ENCODE measurements around the gene SLC40A1.

The SLC40A1 gene

DNA sequence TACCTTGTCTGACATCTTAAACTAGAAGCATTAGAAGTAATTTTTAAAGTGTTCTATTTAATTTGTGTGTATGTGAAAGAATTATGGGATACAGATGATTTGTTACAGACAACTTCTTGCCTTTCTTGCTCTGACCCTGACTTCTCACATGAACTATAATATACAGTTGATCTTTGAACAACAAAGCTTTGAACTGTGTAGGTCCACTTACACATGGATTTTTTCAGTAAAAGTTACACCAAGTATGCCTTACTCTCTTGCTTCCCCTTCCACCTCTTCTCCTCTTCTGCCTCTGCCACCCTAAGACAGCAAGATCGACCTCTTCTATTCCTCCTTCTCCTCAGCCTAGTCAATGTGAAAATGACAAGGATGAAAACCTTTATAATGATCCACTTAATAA, 42.2 kb downstream of the SLC40A1 start:
- no peak for DNase-seq (ENCODE audit: low read depth in 2 of 2)

DNA sequence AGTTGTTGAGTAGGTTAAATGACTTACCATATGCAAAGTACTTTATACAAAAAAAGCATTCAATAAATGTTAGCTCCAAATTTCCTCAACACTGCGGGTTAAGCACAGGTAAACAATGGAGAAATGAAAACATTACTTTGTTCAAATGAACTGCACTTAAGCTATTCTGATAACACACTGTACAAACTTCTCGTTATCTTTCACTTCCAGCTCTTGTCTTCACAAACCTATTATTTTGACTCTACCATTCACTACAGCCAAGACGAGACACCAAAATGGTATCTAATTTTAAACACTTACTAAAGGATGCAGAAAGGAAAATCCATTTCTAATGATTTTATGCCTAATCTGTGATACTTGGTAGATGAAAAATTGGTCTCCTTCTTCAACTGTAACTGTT, 43.8 kb downstream of the SLC40A1 start:
- DNase-seq (ENCODE audit: low read depth in 2 of 2), result no peak

DNA sequence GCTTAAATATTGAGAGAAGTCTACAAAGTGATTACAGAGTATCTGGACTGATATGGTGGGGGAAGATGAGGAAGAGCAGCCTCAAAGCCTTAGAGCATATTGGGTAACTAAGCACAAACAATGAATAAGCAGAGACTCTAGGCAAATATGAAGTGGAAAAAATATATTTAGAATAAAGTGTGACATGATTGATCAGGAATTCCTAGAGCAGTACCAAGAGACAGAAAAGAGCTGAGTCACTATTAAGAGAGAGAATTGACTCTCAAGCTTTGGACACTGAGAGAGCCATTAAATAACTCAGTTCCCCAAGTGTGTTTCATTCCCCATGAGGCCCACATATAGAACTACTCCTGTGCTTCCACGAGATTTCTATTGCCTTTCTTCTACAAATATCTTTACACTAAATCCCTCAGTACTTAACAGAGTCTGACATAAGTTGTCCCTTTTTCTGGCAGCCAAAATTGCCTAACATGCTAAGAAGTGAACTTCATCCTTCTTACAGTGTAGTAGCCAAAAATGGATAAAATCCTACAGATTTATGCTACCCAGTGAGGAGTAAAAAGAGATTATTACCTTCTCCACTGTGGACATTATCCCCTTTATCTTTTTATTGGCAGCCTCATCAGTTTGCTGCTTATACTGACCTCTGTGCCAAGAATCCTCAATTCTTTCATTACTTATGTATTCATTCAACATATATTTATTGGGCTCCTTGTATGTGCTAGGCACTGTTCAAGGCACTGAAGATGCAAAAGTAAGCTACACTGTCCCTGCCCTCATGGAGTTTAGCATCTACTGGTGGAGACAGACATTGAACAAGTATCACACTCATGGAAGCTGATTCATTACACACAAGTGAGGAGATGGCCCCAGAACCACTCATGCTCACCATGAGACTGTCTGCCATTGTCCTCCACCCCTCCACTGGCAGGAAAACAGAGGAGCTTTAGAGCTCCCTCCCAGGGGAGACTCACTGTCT, 45.4 kb downstream of the SLC40A1 start:
- DNase-seq (ENCODE audit: low read depth in 2 of 2), result no peak

DNA sequence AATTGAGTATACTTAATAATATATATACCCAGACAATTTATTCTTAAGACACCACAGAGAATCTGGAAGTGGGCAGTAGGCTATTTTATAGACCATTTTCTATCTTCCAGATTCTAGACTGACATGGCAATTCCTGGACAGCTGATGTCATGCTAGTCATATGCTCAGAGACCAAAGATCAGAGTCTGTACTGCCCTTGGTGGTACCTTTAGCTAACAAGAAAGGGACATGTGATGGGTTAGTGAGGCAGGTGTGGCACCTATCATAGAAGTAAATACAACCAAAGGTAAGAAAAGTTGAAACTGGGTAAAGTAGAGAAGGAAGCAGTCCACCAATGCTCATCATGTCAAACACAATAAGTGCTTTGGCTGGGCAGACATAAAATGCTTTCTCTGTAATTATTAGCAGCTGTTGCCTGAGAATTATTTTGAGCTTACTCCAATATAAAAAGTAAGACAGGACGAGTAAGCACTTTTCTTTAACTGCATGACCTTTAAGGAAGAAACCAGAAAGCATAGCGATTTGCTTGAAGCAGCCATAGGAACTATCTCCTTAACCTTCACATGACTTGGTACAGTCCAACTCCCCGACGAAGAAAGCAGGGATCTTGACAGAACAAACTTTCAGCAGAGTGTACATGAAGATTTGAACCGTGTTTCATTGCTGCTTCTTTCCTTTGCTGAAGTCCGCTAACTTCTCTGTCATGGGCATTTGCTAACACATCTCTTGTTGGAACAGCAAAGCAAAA, 47.1 kb downstream of the SLC40A1 start:
- DNase-seq (ENCODE audit: low read depth in 2 of 2), result no peak

DNA sequence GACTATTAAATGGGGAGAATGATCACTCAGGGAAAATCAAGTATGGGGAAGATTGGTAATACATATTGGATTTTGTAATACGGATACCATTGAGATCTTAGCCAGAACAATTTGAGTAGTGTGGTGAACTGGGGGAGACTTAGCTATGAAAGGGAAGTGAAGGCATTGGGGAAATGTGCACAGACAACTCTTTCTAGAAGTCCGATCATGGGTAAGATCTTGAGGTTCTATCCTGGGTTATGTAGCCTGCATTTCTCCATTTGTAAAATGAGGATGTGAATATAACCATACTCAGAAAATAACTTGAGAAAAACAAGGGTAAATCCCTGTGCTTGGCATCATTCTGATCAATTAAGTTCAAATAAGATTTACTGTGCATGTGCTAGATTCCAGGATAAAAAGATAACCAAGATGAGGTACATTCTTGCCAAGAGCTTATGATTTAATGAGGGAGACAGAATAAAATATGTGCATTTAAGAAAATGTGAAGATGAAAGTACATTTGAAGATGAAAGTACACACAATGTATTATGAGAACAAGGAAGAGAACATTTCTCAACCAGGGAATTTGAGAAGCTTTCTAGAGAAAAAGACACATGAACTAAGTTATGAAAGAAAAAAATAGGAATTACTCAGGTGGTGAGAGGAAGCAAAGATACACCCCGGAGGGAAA, 49.5 kb downstream of the SLC40A1 start:
- no peak for DNase-seq (ENCODE audit: low read depth in 2 of 2)

DNA sequence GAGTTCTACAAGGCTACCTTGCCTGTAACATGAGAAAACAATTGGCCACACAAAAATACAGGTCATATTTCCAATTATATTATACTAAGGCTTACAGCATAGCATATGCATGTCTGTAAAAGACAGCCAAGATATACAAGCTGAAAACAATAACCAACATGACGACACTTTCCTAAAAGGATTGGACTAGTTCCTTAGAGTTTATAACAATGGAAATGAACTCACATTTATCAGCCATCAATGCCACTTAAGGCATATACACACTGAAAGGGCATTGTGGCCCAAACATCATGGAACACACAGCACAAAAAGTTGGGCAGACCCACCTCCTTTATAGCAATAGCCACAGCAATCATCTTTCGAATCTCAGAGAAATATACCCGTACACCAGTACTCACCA, 52.0 kb downstream of the SLC40A1 start:
- DNase-seq (ENCODE audit: low read depth in 2 of 2), result no peak

DNA sequence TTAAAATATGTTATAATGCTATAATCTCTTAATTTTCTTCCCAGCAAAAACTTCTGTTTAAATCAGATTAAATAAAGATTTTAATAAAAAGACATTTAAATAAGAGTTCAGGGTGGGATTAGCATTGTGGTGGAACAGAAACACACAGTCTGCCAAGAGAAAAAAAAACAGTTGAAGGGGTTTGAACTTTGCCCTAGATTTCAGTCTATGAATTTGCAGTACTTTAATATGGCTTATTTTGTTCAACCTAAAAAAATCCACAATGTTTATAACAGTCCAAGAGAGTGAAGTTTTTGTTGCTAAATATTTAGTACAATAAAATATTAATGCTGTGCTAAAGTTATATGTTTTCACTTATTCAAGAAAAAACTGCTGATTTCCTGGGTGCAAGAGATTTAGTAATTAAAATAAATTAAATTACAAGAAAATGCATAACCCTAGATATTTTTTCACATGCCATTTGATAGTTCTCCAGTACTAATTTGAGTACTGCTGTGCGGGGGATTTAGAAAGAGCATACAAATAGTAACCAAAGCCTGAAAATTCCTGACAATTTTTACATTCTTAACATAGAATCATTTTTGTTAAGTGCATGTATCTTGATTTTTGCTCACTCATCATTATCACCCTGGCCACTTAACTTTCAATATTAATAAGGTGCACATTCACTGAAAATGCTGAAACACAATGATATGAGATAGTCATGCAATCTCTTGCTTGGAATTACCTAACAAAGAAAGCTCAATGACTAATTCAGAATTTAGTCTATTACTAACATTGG, 52.6 kb downstream of the SLC40A1 start:
- no peak for DNase-seq (ENCODE audit: low read depth in 2 of 2)

DNA sequence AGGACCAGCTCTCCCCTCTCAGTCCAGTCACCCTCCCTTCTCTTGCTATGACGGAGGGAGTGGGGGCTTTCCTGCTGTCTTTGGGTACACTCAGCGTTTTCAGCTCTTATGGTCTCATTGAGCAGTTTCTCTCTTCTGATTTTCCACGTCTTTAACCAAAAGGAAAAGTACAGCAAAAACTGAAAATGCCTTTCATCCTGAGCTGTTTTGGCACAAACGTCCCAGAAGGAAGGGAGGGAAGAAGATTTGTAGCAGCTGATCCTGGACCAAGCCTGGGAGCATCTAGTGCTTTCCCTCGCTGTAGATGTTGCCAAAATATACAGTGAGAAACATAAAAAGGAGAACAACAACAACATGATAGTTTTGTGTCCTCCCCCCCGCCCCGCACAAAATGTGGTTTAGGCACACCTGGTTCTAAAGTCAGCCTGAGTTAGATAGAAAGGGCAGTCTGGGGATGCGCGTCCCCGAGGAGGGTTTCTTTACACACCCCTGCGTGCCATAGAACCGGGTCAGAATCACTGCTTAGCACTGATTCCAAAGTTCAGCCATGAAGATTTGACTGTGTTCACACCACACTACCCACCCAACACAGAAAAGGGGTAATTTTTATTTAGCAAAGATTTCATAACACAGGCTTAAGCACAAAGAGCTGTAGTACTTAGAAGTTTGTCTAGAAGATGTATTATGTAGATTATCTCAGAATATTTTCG, 53.4 kb downstream of the SLC40A1 start:
- DNase-seq (ENCODE audit: low read depth in 2 of 2), result no peak

DNA sequence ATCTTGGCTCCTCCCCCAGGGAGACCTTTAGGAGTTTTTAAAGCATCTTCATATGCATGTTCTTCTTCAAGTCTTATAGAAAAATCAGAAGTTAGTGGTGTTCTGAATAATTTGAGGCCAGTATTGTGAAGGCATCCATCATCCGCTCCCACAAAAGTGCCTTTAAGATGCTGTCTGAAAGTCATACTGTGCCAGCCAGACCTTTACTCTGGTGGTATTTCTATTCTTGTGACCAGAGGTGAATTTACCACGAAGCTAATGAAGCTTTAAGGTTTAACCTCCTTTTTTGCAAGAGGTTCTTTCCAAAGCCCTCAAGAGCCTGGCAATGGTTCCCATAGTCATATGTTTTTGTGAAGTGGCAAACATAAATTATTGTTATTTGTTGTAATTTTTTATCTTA, 54.3 kb downstream of the SLC40A1 start:
- no peak for DNase-seq (ENCODE audit: low read depth in 2 of 2)

DNA sequence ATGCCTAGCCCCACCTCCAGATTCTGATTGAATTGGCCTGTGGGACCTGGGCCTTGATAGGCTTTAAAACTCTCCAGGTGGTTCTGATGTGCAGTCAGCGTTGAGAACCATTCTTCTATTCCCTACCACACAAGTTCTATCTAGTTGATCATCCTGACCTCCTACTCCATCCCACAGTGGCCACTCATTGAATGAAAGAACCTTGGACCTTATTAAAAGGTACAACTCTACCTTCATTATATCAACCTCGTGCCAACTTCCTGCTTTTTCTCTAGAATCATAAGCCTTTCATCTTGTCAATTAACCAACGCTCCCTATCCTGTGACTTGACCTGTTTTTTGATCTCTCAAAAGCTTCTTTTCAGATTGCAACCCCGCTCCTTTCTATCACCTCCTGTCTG, 55.8 kb downstream of the SLC40A1 start:
- DNase-seq (ENCODE audit: low read depth in 2 of 2), result no peak

DNA sequence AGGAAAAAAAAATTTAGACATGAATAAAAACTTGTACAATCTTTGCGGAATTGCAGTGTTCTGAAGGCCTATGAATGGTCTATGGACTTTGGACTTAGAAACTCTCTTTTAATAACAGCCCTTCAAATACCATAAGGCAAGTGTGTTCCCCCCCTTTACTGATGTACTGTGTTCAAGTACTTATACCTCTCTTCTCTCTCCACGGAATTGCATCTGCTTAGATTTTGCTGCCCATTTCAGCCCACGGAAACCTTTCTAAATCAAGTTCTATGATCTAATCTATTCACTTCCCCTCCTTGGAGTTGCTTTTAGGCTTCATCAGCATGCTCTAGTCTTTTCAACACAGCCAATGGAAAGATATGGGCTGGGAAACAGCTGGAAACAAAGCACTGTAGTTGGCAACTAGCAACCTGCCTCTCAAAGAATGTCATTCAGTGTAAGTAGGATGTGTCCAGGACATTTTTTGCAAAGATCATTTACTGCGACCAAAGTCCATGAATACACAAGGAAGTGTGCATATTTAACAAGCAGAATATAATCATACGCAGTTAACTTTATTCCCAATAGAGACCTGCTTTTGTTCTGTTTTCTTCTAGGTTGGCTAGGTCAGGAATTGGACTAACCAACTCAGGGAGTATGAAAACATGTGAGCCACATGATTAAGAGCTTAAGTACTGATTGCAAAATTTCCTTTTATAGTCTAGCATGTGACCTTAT, 58.0 kb downstream of the SLC40A1 start:
- DNase-seq (ENCODE audit: low read depth in 2 of 2), result no peak

DNA sequence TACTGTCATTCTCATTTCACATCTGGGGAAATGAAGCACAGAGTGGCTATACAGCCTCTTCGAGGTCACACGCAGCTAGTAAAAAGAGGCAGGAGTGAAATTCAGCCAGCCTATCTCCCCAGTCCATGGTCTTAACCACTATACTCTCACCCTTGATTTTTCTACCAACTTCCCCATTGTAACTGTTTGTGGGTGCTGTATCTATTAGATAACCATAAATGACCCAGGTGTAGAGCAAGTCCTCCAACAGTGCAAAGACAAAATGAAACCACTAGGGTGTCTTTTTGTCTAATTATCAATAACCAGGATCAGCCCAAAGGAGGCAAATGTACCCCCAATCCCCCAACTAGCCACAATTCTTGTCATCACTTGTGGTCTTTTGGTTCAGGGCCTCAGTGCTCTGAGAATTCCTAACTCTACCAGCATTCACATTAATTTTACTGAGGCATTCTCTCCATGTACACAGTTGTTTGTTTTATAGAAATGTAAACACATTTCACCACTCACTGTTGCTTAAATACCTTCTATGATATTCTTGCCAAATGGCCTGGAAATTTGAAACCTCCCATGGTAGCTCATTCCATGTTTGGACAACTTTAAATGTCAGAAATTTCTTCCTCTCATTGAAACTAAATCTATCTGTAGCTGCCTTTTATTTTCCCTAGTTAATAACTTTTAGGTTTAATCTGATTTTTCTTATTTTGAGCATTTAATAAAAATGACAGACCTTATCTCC, 58.7 kb downstream of the SLC40A1 start:
- DNase-seq (ENCODE audit: low read depth in 2 of 2), result no peak

DNA sequence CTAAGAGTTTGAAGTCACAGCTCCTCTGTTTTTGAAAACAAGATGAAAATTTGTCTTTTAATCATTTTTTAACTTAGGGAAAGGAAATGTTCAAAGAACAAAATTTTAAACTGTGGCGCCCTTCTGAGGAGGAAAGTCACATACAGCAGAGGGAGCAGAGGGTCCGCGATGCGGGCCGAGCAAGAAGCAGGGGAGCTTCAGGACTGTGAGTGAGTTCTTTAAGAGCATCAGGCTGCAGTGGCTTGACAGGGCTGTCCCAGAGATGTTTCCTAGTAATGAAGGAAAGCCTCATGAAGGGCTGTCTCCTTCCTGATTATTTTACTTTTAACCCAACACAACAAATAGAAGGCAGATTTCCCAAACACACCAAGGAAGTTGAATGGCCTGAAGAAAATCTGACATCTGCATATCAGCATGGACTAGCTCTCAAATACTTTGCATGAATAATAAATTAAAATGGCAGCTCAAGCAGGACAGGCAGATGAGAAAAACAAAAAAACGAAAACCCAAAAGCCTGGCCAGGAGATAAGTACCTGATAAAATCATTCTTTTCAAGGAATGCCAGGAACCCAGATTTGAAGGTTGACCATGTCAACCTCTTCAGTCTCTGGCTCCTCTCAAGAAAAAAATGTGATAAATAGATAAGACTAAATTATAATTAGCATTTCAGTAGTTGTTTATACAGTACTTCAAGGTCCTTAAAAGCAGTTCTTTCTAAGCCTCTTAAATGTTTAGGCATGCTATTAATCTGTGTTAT, 60.8 kb downstream of the SLC40A1 start:
- no peak for DNase-seq (ENCODE audit: low read depth in 2 of 2)

DNA sequence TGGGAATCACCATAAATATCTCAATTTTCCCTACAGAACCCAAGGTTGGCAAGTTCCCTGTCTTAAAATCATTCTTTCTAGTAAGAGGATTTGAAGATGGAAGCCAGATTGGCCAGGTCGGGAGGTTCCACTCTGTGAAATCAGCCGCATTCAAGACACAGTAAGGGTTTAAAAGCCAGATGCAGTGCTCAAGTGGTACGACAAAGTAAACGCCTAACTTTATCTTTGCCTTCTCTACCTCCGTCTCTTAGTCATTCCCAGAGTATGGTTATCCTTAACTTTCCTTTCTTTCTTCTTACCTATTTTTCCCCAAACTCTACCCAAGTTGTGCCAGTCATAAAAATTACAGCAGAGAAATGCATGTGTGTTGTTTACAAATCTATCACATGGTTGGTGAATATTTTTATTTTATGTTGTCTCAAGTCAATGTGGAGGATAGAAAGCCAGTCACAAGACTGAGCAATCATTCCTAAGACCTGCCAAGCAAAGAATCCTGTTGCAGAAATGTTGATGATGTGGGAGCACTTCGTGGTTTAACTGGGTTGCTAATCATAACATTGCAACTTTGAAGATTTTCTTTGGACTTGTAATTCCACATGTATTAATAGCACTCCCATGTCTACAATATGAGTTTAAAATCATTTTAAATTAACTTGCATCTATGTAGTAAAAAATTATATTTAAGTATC, 62.6 kb downstream of the SLC40A1 start:
- no peak for DNase-seq (ENCODE audit: low read depth in 2 of 2)

DNA sequence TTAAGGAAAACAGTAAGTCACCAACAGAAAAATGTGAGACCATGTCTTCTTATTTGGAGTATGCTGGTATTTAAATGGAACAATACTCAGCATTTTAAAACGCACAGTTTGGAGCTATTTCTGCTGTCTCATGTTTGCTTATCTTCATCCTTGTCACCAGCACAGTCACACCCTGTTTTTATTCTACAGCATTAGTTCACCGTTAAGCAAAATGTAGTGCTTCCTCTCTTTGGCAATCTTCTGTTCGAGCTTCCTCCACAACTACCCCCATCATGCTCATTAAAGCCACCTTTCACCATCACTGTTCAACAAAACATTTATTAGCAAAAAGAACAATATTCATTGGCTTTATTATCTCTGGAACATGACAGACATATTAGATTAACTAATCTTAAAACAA, 64.0 kb downstream of the SLC40A1 start:
- DNase-seq (ENCODE audit: low read depth in 2 of 2), result no peak

DNA sequence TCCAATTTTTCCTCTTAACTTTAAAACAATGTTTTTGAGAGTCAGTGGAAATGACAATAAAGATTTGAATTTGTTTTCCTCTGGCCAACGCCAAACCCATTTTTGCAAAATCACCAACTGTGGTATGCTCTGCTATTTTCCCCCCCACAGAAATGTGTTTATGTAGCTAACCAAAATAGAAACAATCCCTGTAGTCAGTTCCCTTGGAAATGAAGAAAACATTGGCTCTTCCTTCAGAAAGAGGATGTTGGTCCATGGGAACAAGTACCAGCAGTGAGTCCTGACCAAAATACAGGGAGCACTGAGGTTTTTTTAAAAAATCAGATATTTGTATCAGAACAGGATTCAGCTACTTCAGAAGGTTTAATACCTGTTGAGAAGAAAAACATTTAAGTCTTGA, 65.3 kb downstream of the SLC40A1 start:
- DNase-seq (ENCODE audit: low read depth in 2 of 2), result no peak

DNA sequence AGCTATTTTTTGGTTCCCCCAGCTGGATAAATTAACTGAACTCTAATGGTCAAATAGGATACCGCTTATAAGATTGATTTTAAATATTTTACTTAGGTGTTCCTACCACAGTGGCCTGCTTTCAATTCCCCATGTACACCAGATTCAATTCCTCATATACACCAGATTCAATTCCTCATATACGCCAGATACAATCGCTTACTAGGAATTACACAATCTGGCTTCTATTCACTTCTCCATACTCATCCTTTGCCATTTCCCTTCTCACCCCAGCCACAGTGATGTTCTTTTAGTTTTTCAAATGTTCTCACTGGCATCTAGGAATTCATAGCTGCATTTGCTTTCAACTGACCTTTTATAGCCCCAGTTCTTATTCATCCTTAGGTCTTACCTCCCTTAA, 66.5 kb downstream of the SLC40A1 start:
- DNase-seq (ENCODE audit: low read depth in 2 of 2), result no peak

DNA sequence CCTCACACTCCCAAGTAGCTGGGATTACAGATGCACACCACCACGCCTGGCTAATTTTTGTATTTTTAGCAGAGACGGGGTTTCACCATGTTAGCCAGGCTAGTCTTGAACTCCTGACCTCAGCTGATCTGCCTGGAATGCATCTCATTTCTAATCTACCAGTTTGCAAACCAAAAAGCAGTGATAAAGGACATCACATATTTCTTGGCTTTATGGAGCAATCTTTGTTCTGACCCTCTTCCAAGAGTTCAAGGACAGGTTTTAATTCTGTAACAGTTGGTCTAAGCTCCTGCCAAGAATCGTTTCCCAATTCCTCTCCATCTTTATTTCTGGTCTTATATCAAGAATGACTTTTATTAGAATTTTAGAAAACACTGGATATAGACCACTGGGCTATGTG, 67.7 kb downstream of the SLC40A1 start:
- no peak for DNase-seq (ENCODE audit: low read depth in 2 of 2)
